Activated CD4-positive, alpha-beta T cell treated with anti-CD3 and anti-CD28 coated beads for 1 hour (primary cell): ENCODE results near the gene GOLGA8T.
"Not testable (repeated sequence)": the region's sequence is repeated elsewhere in the genome, so short reads cannot be mapped to it uniquely, and the experiment has no call there.

Experiments used
- DNase-seq: peaks from one replicate; pipeline ENCODE4 v3.0.0-alpha.2; 2020

The GOLGA8T gene

DNA sequence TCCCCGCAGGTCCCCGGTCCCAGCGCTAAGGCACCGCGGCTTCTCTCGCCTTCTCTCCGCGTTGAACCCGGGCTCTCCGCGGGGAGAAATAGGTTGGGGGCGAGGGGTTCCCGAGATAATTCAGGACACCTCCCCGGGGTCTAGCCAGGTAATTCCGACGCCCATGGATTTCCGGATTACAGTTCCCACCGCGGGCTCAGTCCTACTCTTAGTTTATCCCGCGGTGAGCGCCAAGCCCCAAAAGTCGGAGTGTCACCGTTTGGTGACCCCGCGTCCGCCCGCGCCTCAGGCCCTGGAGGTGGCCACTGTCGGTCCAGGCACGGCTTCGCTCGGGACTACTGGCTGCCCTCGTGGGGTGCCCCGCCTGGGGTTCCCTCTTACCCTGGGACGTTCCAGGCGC, 56.8 kb downstream of the GOLGA8T start:
- DNase-seq: not testable (repeated sequence)

DNA sequence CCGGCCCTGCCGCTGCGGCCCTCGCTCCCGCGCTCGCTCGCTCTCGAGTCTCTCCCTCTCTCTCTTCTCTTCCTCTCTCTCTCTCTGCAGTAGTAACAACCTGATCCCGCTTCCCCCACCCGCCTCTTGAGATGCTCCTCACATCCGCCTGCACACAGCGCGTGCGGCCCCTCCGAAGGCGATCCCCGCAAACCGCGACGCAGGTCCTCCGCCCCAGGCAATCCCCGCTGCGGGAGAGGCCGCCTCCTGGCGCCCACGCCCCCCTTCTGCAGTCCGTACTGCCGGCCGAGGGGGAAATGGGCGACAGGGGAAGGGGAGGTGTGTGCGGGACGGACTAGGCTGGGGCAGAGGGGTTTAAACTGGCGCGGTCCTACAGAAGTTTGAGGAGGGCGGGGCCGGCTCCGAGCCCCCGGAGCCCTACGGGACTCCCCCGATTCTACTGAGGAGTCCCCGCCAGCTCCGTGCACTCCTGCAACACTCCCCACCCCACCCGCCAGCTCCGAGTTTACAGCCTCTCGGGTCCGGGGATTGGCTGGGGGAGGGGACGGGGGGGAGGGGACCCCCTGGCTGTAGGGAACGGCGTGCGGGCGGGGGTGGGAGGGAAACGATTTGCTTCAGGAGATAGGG, 57.4 kb downstream of the GOLGA8T start:
- not testable (repeated sequence) for DNase-seq

GRCh38 chr15:30192892-30193291, 58.0 kb downstream of the GOLGA8T start:
- not testable (repeated sequence) for DNase-seq
